Measurements from ENCODE around the gene SHANK3.

Gene SHANK3

DNA sequence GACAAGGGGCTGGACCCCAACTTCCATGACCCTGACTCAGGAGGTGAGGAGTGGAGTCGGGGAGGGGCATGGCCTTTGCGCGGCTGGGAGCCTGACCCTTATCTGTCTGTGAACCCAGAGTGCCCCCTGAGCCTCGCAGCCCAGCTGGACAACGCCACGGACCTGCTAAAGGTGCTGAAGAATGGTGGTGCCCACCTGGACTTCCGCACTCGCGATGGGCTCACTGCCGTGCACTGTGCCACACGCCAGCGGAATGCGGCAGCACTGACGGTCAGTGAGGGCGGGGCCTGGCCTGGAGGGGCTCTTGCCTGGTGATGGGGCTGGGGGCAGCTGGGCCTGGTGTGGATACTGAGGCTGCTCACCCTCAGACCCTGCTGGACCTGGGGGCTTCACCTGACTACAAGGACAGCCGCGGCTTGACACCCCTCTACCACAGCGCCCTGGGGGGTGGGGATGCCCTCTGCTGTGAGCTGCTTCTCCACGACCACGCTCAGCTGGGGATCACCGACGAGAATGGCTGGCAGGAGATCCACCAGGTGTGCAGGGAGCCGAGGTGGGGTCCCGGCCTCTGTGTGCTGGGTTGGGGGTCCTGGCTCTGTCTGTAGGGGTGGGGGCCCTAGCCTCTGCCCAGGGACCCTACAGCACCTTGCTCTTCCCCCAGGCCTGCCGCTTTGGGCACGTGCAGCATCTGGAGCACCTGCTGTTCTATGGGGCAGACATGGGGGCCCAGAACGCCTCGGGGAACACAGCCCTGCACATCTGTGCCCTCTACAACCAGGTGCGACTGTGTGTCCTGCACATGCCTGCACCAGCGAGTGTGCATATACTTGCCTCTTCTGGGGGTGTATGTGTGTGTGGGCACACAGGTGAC lies 6.3 kb downstream of the SHANK3 start:
- DNase-seq = no peak

DNA sequence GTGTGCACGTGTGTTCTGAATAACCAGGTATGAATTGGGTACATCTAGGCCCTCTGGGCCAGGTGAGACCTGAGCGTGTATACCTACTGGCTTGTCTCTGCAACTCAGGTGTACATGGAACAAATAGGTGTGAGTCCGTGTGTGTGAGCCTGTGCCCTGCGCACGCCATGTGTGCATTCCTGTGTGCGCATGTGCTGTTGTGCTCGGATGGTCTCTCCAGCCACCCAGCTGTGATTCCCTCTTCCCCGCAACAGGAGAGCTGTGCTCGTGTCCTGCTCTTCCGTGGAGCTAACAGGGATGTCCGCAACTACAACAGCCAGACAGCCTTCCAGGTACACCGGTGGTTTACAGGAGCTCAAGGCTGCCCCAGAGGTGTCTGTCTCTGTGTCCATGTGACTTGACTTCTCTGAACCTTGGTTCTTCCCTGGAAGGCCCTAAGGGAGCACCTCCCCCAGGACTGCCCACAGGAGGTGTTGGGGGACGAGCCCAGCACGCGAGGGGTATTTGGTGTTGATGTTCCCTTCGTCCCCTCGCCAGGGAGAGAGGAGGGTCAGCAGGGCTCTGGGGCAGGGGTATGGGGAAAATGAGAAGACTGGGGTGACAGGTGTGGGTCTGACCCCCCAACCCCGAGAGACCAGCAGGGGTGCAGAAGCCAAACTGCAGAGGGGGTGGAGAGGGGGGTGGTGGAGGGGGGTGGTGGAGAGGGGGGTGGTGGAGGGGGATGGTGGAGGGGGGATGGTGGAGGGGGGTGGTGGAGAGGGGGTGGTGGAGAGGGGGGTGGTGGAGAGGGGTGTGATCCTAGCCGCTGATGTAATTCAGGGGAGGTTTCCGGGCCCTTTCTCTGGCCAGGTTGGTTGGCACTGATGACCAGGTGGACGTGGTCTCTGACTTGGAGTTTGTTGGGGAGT lies 10.7 kb downstream of the SHANK3 start:
- DNase-seq = no peak

DNA sequence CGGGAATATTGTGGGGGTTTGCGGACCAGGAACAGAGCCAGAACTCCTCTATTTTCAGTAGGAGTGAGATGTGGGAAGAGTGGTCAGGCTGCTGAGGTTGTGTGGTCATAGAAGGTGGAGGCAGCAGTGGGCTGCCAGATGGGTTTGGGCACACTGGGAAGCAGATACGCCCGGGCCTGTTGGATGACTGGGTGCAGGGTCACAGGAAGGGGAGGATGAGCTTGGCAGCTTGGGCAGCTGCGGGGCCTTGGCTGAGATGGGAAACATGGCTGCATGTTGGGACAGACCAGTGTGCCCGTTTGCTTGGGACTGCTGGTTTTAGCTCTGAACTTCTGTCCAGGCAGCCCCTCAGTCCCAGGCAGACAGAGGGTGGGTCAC lies 11.4 kb downstream of the SHANK3 start:
- no peak for DNase-seq

- DNase-seq = no peak
These were observed 11.9 kb downstream of the SHANK3 start for GRCh38 chr22:50684501-50684900.

- DNase-seq = no peak
These were observed 12.4 kb downstream of the SHANK3 start for GRCh38 chr22:50684986-50685385.

- no peak for DNase-seq
These were observed 14.2 kb downstream of the SHANK3 start for GRCh38 chr22:50686794-50687193.

- DNase-seq = no peak
These were observed 15.2 kb downstream of the SHANK3 start for GRCh38 chr22:50687829-50688228.

GRCh38 chr22:50688448-50688847 lies 15.8 kb downstream of the SHANK3 start:
- DNase-seq = no peak

DNA sequence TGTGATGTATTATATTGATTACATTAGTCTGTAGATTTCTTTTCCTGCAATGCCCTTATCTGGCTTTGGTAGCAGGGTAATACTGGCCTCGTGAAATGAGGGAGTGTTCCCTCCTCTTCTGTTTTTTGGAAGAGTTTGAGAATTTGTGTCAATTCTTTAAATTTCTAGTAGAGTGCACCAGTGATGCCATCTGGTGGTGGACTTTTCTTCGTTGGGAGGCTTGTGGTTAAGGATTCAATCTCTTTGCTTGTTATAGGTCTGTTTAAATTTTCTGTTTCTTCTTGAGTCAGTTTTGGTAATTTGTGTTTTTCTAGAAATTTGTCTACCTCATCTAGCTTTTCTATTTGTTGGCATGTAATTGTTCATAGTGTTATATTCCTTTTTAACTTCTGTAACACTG lies 18.9 kb downstream of the SHANK3 start:
- peak; percentile 7 for DNase-seq

DNA sequence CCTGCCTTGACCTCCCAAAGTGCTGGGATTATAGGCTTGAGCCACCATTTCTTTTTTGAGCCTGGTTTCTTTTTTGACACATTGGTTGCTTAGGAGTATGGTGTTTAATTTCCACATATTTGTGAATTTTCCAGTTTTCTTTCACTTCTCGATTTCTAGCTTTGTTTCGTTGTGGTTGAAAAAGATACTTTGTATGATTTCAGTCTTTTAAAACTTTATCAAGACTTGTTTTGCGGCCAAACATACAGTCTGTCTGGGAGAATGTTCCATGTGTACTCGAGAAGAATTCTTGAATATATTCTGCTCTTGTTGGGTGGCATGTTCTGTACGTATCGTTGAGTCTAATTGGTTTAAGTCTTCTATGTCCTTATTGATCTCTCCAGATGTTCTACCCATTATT lies 20.8 kb downstream of the SHANK3 start:
- DNase-seq = no peak

- DNase-seq = no peak
These were observed 21.5 kb downstream of the SHANK3 start for GRCh38 chr22:50694099-50694605.

DNA sequence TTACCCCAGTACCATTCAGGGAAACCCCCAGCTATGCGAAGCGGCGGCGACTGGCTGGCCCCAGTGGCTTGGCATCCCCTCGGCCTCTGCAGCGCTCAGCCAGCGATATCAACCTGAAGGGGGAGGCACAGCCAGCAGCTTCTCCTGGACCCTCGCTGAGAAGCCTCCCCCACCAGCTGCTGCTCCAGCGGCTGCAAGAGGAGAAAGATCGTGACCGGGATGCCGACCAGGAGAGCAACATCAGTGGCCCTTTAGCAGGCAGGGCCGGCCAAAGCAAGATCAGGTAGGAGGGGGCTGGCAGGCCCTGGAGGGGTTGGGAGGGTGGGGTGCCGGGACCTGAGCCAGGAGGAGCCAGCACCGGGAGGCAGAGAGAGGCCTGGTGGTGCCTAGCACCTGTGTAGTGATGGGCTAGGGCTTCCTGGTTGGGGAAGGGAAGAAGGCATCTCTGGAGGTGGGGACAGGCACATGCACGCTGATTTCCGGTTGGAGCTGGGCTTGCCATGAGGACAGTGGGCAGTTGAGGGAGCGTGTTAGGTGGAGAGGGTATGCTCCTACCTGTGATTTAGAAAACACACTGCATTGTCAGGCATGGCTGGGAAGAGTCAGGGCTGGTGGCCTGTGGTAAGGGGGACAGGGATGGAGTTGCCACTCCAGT lies 22.3 kb downstream of the SHANK3 start:
- no peak for DNase-seq

- peak; percentile 19 for DNase-seq
These were observed 23.0 kb downstream of the SHANK3 start for GRCh38 chr22:50695421-50696250.

DNA sequence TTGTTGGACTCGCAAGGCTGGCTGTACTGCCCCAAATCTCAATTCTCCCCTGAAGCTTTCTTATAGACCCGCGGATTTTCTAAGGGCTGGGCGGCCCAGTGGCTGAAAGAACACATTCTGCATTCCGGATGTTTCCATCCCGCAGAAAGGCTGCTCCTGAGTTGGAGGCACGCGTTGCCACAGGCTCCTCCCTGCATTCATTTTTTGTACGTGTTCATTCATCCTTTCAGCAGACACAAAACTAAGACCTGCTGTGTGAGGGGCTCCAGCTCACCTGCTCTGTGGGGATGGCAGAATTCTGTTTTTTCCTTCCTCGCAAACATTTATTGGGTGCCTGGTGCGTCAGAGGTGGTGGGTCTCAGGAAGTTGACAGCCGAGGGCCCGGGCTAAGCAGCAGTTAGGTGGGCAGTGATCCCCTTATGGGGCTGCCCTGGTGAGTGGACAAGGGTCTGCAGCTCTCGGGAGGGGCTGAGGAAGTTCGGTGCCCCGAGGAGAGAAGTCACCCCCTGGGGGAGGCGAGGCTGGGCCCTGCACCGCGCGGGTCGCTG lies 23.7 kb downstream of the SHANK3 start:
- DNase-seq = no peak

DNA sequence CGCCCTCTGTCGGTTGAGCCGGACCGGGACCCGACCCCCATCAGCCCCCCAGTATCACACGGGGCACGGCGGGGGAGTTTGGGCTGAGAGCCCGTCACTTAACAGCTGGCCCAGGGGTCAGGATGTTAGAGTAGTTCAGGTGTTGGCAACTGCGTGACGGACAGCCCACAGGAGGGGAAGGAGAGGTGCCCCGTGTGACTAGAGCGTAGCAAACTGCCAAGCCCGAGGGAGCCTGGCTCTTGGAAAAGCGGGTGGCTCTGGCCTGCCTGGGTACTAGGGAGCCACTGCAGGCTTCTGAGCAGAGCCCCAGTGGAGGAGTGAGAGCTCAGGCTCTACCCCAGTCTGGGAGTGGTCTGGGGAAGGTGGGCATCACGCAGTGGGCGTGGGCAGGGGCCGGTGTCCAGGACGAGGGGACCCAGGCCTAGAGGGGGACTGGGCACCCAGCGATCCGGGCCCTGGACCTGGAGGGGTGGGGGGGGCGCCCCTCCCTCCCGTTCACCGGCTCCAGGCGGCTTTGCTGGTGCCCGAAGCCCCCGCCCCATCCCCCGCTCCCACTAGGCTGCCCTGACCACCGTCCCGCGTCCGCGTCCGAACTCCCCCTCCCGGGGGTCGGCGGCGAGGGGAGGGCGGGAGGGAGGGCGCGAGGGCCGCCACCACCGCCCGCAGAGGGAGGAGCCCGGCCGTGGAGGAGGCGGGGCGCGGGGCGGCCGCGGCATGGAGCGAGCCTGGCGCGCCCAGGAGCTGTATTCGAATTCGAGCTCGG lies 24.4 kb downstream of the SHANK3 start:
- no peak for DNase-seq

- no peak for DNase-seq
These were observed 25.3 kb downstream of the SHANK3 start for GRCh38 chr22:50697667-50698506.

- no peak for DNase-seq
These were observed 25.9 kb downstream of the SHANK3 start for GRCh38 chr22:50698546-50698945.

GRCh38 chr22:50699001-50699755 lies 26.6 kb downstream of the SHANK3 start:
- DNase-seq = no peak

DNA sequence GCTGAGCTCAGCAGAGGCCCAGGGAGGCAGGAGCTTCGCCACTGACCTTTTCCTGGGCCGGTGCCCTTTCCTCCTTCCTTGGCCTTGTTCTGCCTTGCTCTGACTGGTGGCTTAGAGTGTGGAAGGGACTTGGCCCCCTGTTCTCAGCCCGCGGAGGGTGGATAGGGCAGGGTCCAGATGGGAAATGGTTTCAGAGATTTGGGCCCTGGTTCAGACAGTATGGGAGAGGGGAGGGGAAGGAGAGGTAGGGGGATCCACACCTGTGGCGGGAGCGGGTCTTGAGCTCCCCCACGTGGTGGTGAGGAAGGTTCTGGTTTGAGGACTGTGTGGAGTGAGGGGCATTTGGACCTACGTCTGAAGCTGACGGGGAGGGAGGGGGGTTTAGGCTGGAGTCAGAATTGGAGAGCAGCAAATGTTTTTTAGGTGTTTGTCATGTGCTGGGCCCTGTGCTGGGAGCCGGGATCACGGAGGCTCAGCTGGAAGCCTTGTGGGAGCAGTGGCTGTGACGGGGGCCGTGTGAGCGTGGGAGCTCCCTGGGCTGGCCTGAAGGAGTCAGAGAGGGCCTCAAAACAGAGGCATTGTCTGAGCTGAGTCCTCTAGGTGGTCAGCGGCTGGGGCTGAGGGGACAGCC lies 27.2 kb downstream of the SHANK3 start:
- no peak for DNase-seq

Measured in DMS153 (cell line).